ENCODE data around the gene ARHGEF6. TPM values are rescaled to one million over a fixed set of nuclear protein-coding genes. Genes with fewer than 3 reads are reported as not detected.

The ARHGEF6 gene
- total RNA-seq (2022; extraction: Qiagen RNA extraction) = 0.11 to 0.25 TPM (median 0.18 TPM) in 5 replicates

GRCh38 chrX:136780763-136781162 lies at the start of gene ARHGEF6:
ARHGEF6 (minus strand) TSS chrX:136780932; CDS start chrX:136780882, 50 bp downstream.

GRCh38 chrX:136647677-136648360 lies 132.9 kb downstream of the ARHGEF6 start, which contains the start of gene CD40LG:
CD40LG (plus strand) TSS chrX:136648158; CDS start chrX:136648249, 91 bp downstream.

Other genes starting within 250 kb of the ARHGEF6 start
- gene VGLL1, start 248.7 kb downstream of the ARHGEF6 start, total RNA-seq (2022; extraction: Qiagen RNA extraction) = not detected in 5 replicates
- gene CD40LG, start 132.8 kb downstream of the ARHGEF6 start, total RNA-seq (2022; extraction: Qiagen RNA extraction) = not detected in 5 replicates
- gene RBMX, start 99.8 kb upstream of the ARHGEF6 start, total RNA-seq (2022; extraction: Qiagen RNA extraction) = 203 to 292 TPM (median 220 TPM) in 5 replicates

Data from A549 treated with Hydrocortisone at 1 μM for 4 hours (cell line).